CD4-positive, alpha-beta memory T cell (primary cell): ENCODE results near the gene SLC35B1. TPM values are rescaled to one million over a fixed set of nuclear protein-coding genes. Genes with fewer than 3 reads are reported as not detected.

ENCODE experiments used
- CTCF ChIA-PET: fragments of 350-600 bp; sonication (Branson Sonifier 250); formaldehyde crosslinking; loops from one replicate; lab custom pipeline; 2021; ENCODE audit warnings: inconsistent platforms; ENCODE audit not compliant: partially characterized antibody; lab: Charles Lee
- POLR2A ChIA-PET: fragments of 350-600 bp; sonication (Branson Sonifier 250); formaldehyde crosslinking; loops from one replicate; lab custom pipeline; 2021; ENCODE audit not compliant: partially characterized antibody; lab: Charles Lee
- DNase-seq, 5 donors: peaks; one replicate each; pipeline versions ENCODE4 v3.0.0 to v3.0.0-alpha.2; 2020 to 2022; ENCODE audit warnings: mixed read lengths in 1 of 5
- H3K27ac ChIP-seq: one replicate; pipeline ENCODE4 v1.7.0; 2013; ENCODE audit warnings: low read depth, low read length
- H3K27me3 ChIP-seq: 2 replicates; pipeline ENCODE4 v1.7.0; 2013; ENCODE audit warnings: mild to moderate bottlenecking, low read length, moderate library complexity; ENCODE audit not compliant: insufficient read depth
- H3K36me3 ChIP-seq: 2 replicates; pipeline ENCODE4 v1.7.0; 2013; ENCODE audit warnings: mild to moderate bottlenecking, low read length, moderate library complexity; ENCODE audit not compliant: insufficient read depth
- H3K4me1 ChIP-seq: 2 replicates; pipeline ENCODE4 v1.7.0; 2013; ENCODE audit warnings: mild to moderate bottlenecking, low read length, moderate library complexity; ENCODE audit not compliant: insufficient read depth
- H3K4me3 ChIP-seq, 2 donors: one replicate each; pipeline ENCODE4 v1.7.0; 2013; ENCODE audit warnings: low read length in 2 of 2, mild to moderate bottlenecking in 1 of 2
- H3K9me3 ChIP-seq, 2 donors: one replicate each; pipeline ENCODE4 v1.7.0; 2013; ENCODE audit warnings: low read length in 2 of 2, control low read depth in 1 of 2; ENCODE audit not compliant: control insufficient read depth in 1 of 2
- H3K27ac Mint-ChIP-seq, 7 donors: one replicate each; pipeline ENCODE4 v1.8.0; 2020 to 2021; ENCODE audit warnings: mixed read lengths in 7 of 7, mild to moderate bottlenecking in 6 of 7, inconsistent platforms in 3 of 7, moderate library complexity in 3 of 7
- H3K27me3 Mint-ChIP-seq, 2 donors: one replicate each; pipeline ENCODE4 v1.8.0; 2020 to 2021; ENCODE audit warnings: mixed read lengths in 2 of 2
- H3K36me3 Mint-ChIP-seq, 2 donors: one replicate each; pipeline ENCODE4 v1.8.0; 2020 to 2021; ENCODE audit warnings: mixed read lengths in 2 of 2, inconsistent platforms in 1 of 2, mild to moderate bottlenecking in 1 of 2
- H3K4me1 Mint-ChIP-seq, 4 donors: one replicate each; pipeline ENCODE4 v1.8.0; 2020 to 2021; ENCODE audit warnings: mixed read lengths in 4 of 4, mild to moderate bottlenecking in 1 of 4
- H3K4me3 Mint-ChIP-seq, 8 donors: one replicate each; pipeline ENCODE4 v1.8.0; 2020 to 2021; ENCODE audit warnings: mixed read lengths in 8 of 8, mild to moderate bottlenecking in 7 of 8, moderate library complexity in 6 of 8, inconsistent platforms in 3 of 8
- H3K9me3 Mint-ChIP-seq, 8 donors: one replicate each; pipeline ENCODE4 v1.8.0; 2020 to 2021; ENCODE audit warnings: mixed read lengths in 8 of 8, mild to moderate bottlenecking in 5 of 8, inconsistent platforms in 3 of 8, moderate library complexity in 1 of 8
- intact Hi-C: fragments of 100-400 bp; cut with micrococcal nuclease; formaldehyde crosslinking; loops from one replicate; pipeline ENCODE4 v1.15.1; 2023
- polyA plus RNA-seq, 2 donors: library from polyadenylated mRNA; unstranded; fragments of 300-500 nt; fragmentation: Illumina TruSeq; gene quantifications; one replicate each; pipeline ENCODE4 v1.2.3, GENCODE V29; 2021
- total RNA-seq, 2 experiments: library from RNA; stranded (reverse); gene quantifications; one replicate each; pipeline ENCODE4 v1.2.3, GENCODE V29; 2021

Gene SLC35B1, protein sequence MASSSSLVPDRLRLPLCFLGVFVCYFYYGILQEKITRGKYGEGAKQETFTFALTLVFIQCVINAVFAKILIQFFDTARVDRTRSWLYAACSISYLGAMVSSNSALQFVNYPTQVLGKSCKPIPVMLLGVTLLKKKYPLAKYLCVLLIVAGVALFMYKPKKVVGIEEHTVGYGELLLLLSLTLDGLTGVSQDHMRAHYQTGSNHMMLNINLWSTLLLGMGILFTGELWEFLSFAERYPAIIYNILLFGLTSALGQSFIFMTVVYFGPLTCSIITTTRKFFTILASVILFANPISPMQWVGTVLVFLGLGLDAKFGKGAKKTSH
- total RNA-seq (10 to 100 TPM; 48.4 to 52.1 TPM), polyA plus RNA-seq (10 to 100 TPM; 30.8 to 38.9 TPM)

DNA sequence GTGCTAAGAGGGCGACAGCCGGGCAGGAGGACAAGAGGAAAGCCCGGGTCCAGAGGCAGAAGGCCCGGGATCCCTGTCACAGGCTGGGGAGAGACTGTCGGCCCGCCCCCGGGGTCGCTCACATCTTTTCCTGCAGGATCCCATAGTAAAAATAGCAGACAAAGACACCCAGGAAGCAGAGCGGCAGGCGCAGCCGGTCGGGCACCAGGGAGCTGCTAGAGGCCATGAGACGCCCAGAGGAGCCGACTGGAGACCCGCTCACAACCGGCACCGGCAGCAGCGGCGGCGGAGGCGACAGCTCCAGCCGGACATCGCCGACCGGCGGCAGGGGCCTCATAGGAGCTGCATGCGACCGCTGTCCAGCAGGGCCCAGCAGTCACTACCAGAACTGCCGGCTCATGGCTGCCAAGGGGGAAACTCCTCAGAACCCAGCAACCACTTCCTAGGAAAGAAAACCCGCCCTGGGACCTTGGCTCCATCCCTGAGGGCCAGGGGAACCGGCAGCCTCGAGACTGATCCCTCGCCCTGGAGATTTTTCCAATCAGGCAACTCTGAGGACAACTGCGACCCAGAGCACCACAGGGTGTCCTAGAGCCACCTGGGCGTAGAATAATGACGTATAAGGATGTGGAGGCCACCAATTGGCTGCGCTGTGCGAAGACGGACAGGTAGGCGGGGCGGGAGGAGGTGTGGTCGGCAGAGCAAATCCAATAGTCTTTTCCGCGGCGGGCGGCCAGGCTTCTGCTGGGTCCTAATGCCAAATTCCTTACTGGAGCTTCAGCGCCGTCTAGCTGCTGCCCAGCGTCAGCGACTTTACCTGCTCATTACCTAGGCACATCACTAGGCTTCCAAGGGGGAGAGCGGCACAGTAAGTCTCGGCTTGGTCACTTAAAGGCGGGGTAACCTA lies at the start of gene SLC35B1:
TSS of gene SLC35B1 (minus strand) at position 357 of the 907 bp plus-strand sequence. CDS start at position 226, 131 bp downstream.
- ChIA-PET CTCF (interaction anchor here (0.6 to 5.4 kb wide), 31 partner anchors 9 to 289 kb away, joined by 3 to 56 read pairs (median 6); partner anchors contain the start of genes FAM117A, KAT7 and SPOP), POLR2A (interaction anchor here (0.5 to 12.8 kb wide), 33 partner anchors 8 to 515 kb away, joined by 3 to 233 read pairs (median 6); partner anchors contain the start of genes FAM117A, KAT7, NXPH3 and SPOP)
- intact Hi-C loops, result loop anchor here (1.0 to 5.0 kb wide), 9 partner anchors 30 to 766 kb away; partner anchors contain the start of genes FAM117A, KAT7, SNF8 and SPOP
- Mint-ChIP-seq H3K4me3 (peak within 1 kb of the TSS; percentile 93 to 97 (median 96)), H3K9me3 (no peaks in the 10 kb centered on the region), H3K36me3 (peaks cover 39 to 70% of the 10 kb centered on the region in 2 donors), H3K27me3 (no peaks in the 10 kb centered on the region), H3K4me1 (peaks cover 35 to 51% (median 45%) of the 10 kb centered on the region in 4 donors), H3K27ac (peak within 1 kb of the TSS; percentile 95 to 99 (median 98))
- Histone ChIP-seq H3K36me3 (peaks cover 53% of the 10 kb centered on the region), H3K4me3 (peak within 1 kb of the TSS; percentile 70 to 86), H3K27ac (peak within 1 kb of the TSS; percentile 90), H3K27me3 (no peaks in the 10 kb centered on the region), H3K9me3 (no peaks in the 10 kb centered on the region), H3K4me1 (peaks cover 33% of the 10 kb centered on the region)
- peak; percentile 97 to 99 (median 98) for DNase-seq

DNA sequence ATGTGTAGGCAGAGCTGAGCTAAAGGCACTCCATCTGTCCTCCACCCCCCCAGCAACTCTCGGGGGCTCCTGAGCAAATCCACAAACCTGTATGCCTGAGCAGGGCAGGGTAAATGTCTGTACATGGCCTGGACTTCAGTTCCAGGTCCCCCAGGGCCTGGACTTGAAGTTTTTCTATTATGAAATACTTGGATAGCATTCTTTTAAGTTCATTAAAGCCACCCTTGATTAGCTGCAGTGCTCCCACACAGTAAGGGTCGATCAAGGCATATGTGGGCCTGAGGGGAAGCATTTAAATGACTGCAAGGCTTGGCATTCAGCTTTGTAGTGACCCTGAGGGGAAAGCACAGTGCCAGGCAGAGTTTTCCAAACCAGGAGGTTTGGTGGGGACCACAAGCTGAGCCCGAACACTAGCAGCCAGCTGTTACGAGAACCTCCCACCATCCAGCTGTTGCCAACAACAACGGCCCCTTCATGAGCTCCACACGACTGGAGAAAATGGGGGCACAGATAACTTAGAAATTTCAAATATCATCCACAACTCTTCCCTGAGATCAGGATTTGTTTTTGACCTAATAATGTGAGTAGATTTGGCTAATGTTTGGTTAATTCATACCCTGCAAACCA lies 49.5 kb upstream of the SLC35B1 start:
- Mint-ChIP-seq H3K9me3 (no peaks in the 10 kb centered on the region), H3K27me3 (no peaks in the 10 kb centered on the region), H3K4me1 (peaks cover 64 to 95% (median 84%) of the 10 kb centered on the region in 4 donors), H3K36me3 (peaks cover 23 to 75% of the 10 kb centered on the region in 2 donors), H3K27ac (peak overlapping the region; percentile 41 to 86 (median 80)), H3K4me3 (peak overlapping the region in 3 of 8 donors; percentile 5 to 59 (median 36))
- no peaks in the 10 kb centered on the region for H3K9me3 ChIP-seq
- intact Hi-C loops, result no loop called here
- peaks cover 13% of the 10 kb centered on the region for H3K36me3 ChIP-seq
- no peaks in the 10 kb centered on the region for H3K27me3 ChIP-seq
- no peak for DNase-seq
- peaks cover 95% of the 10 kb centered on the region for H3K4me1 ChIP-seq
- H3K27ac ChIP-seq, result peak overlapping the region; percentile 3
- H3K4me3 ChIP-seq, result peak overlapping the region in 1 of 2 donors; percentile 5
- CTCF ChIA-PET, result interaction anchor here (0.9 to 4.2 kb wide), 8 partner anchors 10 to 240 kb away, joined by 3 to 23 read pairs (median 3); no protein-coding TSS in a partner anchor
- POLR2A ChIA-PET, result interaction anchor here (0.8 to 14.3 kb wide), 5 partner anchors 7 to 61 kb away, joined by 3 to 427 read pairs (median 156); partner anchors contain the start of gene SLC35B1

DNA sequence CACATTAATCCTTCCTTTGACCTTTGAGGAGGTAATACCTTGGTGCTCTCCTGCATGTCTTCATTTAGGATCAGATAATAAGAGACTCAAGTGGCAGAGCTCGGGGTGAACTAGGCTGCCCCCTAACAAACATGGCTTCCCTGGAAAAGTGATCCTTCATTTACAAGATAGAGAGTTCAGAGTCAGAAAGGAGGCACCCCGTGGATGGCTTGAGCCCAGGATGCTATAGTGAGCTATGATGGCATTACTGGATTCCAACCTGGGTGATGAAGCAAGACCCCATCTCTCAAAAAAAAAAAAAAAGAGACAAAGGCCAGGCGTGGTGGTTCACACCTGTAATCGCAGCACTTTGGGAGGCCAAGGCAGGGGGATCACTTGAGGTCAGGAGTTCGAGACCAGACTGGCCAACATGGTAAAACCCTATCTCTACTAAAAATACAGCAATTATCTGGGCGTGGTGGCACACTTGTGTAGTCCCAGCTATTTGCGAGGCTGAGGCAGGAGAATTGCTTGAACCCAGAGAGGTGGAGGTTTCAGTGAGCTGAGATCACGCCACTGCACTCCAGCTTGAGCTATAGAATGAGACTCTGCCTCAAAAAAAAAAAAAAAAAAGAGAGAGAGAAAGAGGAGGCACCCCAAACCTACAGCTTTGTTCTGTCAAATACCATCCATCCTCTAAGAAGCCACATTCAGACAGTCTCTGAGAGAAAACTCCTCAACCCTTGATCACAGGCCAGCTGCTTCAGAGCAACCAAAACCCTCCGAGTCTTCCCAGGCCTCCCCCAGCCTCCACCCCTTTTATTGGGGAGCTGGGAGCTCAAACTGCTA lies 48.8 kb upstream of the SLC35B1 start:
- POLR2A ChIA-PET, result interaction anchor here (0.8 to 14.3 kb wide), 7 partner anchors 7 to 60 kb away, joined by 3 to 427 read pairs (median 6); partner anchors contain the start of gene SLC35B1
- no peaks in the 10 kb centered on the region for H3K9me3 ChIP-seq
- H3K27ac Mint-ChIP-seq, result peak overlapping the region; percentile 74 to 93 (median 80)
- H3K9me3 Mint-ChIP-seq, result no peaks in the 10 kb centered on the region
- H3K4me1 ChIP-seq, result peaks cover 92% of the 10 kb centered on the region
- peaks cover 24 to 73% of the 10 kb centered on the region in 2 donors for H3K36me3 Mint-ChIP-seq
- H3K27me3 ChIP-seq, result no peaks in the 10 kb centered on the region
- H3K36me3 ChIP-seq, result peaks cover 13% of the 10 kb centered on the region
- H3K4me1 Mint-ChIP-seq, result peaks cover 60 to 90% (median 81%) of the 10 kb centered on the region in 4 donors
- H3K27me3 Mint-ChIP-seq, result no peaks in the 10 kb centered on the region
- no peak for DNase-seq
- CTCF ChIA-PET, result interaction anchor here (0.7 to 4.2 kb wide), 11 partner anchors 9 to 419 kb away, joined by 3 to 23 read pairs (median 3); no protein-coding TSS in a partner anchor
- intact Hi-C loops, result no loop called here
- H3K4me3 Mint-ChIP-seq, result peak overlapping the region in 6 of 8 donors; percentile 3 to 62 (median 46)
- peak overlapping the region in 1 of 2 donors; percentile 5 for H3K4me3 ChIP-seq
- peak overlapping the region; percentile 11 for H3K27ac ChIP-seq

DNA sequence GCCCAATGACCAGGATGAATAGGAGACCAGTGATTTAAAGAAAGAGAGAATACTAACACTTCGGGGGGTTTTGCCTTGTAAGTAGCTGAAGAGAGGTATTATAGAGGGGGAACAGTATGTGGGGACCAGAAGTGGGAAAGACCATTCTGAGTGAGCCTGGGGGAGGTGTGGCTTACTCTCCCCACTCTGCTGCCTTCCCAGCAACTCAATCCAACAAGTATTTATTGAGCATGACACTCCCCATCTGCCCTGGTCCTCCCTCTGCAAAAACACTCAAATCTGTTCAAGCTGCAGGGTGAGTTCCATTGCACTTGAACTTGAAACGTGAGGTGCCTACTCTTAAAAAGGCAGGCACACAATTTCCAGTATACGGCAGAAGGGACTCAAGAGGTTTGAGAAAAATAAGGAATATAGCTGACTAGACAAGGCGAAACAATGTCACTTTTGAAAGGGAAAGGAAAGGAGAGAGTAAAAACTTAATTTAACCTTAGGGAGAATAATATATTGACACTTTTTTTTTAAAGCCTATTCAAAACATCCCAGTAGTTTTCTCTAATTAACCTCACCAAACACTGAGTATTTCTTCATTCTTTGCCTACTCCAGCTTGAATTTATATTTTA lies 48.0 kb upstream of the SLC35B1 start:
- H3K27me3 Mint-ChIP-seq, result no peaks in the 10 kb centered on the region
- H3K4me3 Mint-ChIP-seq, result peak overlapping the region in 7 of 8 donors; percentile 15 to 73 (median 54)
- Histone ChIP-seq H3K9me3 (no peaks in the 10 kb centered on the region), H3K27ac (peak overlapping the region; percentile 44), H3K36me3 (peaks cover 13% of the 10 kb centered on the region), H3K4me1 (peaks cover 92% of the 10 kb centered on the region), H3K27me3 (no peaks in the 10 kb centered on the region), H3K4me3 (no peak overlapping the region)
- H3K36me3 Mint-ChIP-seq, result peaks cover 22 to 69% of the 10 kb centered on the region in 2 donors
- DNase-seq, result no peak
- POLR2A ChIA-PET, result interaction anchor here (1.1 to 14.3 kb wide), 6 partner anchors 6 to 47 kb away, joined by 4 to 427 read pairs (median 82); partner anchors contain the start of genes FAM117A and SLC35B1
- CTCF ChIA-PET, result interaction anchor here (0.9 to 2.1 kb wide), 6 partner anchors 16 to 47 kb away, joined by 3 to 9 read pairs (median 4); no protein-coding TSS in a partner anchor
- intact Hi-C loops, result no loop called here
- no peaks in the 10 kb centered on the region for H3K9me3 Mint-ChIP-seq
- H3K27ac Mint-ChIP-seq, result peak overlapping the region; percentile 74 to 95 (median 81)
- peaks cover 54 to 86% (median 75%) of the 10 kb centered on the region in 4 donors for H3K4me1 Mint-ChIP-seq

DNA sequence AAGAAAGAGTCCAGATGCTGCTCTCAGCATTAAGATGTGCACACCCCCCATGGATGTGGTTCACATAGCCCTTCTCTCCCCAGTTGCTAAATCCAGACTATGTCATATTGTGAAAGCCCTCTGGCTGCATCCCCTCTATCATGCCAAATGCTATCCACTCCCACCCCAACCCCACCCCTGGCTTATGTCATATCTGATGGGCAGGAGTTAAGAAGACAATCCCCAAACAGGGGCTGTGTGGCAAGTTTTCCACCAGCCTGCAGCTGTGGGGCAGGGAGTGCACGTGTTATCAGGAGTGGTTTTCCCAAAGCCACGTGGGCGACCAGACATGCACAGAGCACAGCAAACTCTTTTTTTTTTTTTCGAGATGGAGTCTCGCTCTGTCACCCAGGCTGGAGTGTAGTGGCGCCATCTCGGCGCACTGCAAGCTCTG lies 46.2 kb upstream of the SLC35B1 start:
- Histone ChIP-seq H3K9me3 (no peaks in the 10 kb centered on the region), H3K36me3 (peaks cover 13% of the 10 kb centered on the region), H3K27me3 (no peaks in the 10 kb centered on the region), H3K4me1 (peaks cover 92% of the 10 kb centered on the region), H3K4me3 (no peak overlapping the region), H3K27ac (no peak overlapping the region)
- CTCF ChIA-PET, result interaction anchor here (1.5 kb wide), 1 partner anchor 27 kb away, joined by 3 read pairs; no protein-coding TSS in a partner anchor
- Mint-ChIP-seq H3K27ac (peak overlapping the region; percentile 68 to 87 (median 85)), H3K4me1 (peaks cover 46 to 86% (median 72%) of the 10 kb centered on the region in 4 donors), H3K36me3 (peaks cover 23 to 63% of the 10 kb centered on the region in 2 donors), H3K9me3 (no peaks in the 10 kb centered on the region), H3K4me3 (peak overlapping the region in 6 of 8 donors; percentile 5 to 62 (median 17)), H3K27me3 (no peaks in the 10 kb centered on the region)
- intact Hi-C loops, result no loop called here
- POLR2A ChIA-PET, result interaction anchor here (1.3 to 14.3 kb wide), 4 partner anchors 4 to 13 kb away, joined by 3 to 427 read pairs (median 314); partner anchors contain the start of gene FAM117A
- DNase-seq, result no peak
